ENCODE data around the gene NCEH1.
"Not testable (repeated sequence)": the region's sequence is repeated elsewhere in the genome, so short reads cannot be mapped to it uniquely, and the experiment has no call there.

The NCEH1 gene

DNA sequence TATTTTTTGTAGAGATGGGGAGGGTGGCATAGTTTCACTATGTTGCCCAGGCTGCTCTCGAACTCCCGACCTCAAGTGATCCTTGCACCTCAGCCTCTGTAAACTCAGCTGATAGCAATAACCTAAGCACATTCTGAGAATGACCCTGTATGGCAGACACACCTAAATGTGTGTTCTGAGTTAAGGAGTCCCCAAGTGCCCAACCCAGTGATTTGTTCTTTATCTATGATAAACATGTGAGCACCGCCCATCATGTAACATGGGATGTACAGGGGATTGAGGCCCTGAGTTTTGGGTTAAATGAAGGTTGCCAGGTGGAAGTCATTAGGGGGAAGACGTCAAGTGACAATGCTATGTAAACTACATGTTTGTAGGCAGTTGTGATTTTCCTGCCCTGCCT is 5.7 kb downstream of the NCEH1 start:
- no peak for DNase-seq

DNA sequence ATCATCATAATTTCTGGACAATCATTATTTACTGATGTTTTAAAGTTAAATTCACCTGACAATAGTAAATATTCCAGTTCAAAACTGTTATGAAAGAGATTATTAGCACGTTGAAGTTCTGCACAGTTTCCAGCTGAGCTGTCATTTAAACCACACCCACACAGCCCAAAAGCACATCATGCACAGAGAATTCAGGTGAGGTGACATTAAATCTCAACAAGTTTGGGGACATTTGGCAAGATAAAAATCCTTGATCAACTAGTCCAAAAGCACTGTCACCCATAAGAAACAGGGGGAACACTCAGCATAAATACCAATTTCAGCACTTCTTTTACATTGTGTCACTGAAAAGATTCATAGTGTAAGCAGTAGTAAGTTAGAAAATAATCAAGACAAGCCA is 6.9 kb downstream of the NCEH1 start:
- DNase-seq, result no peak

DNA sequence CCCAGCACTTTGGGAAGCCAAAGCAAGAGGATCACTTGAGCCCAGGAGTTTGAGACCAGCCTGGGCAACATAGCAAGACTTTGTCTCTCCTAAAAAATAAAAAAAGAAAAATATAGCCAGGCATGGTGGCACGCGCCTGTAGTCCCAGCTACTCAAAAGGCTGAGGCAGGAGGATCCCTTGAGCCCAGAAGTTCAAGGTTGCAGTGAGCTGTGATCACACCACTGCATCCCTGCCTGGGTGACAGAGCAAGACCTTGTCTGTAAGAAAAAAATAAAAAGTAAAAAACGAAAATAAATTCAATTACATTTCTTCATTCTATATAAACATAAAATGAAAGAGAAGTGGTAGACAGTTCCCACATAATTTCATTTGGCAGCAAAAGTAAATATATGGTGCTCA is 8.1 kb downstream of the NCEH1 start:
- not testable (repeated sequence) for DNase-seq

DNA sequence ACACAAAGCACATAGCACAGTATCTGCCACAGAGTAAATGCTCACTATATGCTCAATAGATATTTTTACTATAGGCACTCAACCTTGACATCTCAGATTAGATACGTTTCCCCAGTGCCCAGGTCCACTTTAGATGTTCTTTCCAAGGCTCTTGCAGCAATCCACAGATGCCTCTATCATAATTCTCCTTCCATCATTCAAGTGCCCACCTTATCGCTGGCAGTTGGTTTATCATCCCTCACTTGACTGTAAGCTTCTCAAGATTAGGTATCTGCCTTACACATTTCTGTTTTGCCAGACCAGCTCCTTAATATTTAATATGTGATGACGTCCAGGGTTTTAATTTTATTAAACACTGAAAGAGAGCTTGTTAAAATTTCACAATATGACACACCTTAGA is 8.6 kb downstream of the NCEH1 start:
- no peak for DNase-seq

DNA sequence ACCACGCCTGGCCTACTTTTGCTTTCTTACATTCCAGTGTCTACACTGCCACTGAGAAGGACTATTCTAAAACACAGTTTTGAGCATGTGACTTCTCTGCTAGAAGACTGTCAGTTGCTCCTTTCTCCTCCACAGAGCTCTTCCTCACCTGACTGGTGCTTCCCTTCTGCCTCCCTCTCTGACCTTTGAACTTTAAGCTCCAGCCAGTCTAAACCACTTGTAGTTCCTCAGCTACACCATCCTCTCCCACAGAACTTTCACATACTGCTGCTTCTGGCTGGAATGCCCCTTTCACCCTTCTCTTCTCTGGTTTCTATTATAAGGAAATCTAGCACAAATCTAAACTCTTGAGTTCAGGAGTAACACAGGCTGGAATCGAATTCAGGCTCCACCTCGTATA is 9.1 kb downstream of the NCEH1 start:
- DNase-seq, result no peak

DNA sequence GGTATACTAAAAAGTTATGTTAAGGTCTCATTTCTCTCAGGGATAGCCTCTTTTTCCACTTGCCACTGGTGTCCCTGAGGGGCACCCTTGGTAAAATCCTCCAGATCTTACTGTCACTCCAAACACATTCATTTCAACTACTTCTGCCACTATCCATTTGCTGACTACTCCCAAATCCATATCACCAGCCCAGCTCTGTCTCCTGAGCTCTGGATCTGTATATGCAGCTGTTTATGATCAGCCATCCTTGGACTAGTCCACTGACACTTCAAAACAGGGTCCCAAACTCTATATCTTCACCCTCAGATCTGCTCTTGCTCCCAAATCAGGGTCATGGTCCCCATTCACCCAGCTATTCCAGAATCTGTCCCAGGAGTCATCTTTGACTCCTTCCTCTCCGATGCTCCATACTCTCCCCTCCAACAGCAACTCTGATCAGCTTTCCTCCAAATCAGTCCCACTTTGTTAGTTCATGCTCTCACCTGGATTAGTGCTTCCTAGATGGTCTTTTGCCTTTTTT is 9.9 kb downstream of the NCEH1 start:
- DNase-seq, result no peak

DNA sequence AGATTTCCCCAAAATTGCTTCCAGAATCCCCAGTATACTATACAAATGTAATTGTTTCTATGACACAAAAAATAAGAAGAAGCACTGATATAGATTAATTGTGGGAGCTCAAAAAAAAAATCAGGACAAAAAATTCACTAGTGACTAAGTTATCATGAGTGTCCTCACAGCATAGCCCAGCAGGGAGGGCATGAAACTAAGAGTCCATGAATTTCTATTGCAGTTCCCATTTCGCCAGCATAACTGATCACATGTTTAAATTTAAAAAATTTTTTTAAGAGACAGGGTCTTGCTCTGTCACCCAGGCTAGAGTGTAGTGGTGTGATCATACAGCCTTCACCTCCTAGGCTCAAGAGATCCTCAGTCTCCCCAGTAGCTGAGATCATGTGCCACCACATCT is 10.6 kb downstream of the NCEH1 start:
- DNase-seq, result no peak

DNA sequence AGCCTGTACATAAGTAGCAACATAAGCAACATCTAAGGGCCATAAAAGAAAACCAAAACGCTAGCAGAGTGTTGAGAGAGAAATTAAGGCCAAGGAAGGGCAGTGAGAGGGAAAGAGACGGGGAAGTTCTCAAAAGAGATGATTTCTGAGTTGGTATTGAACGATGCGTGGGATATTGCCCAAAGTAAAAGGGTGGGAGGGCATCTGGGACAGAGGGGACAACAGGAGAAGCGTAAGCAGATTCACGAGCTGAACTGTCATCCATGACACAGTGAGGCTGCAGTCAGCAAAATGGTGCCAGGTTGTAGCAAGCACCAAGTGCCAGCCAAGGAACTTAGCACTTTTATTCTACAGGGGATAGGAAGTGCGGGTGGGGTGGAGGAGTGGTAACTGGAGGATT is 11.8 kb downstream of the NCEH1 start:
- no peak for DNase-seq

DNA sequence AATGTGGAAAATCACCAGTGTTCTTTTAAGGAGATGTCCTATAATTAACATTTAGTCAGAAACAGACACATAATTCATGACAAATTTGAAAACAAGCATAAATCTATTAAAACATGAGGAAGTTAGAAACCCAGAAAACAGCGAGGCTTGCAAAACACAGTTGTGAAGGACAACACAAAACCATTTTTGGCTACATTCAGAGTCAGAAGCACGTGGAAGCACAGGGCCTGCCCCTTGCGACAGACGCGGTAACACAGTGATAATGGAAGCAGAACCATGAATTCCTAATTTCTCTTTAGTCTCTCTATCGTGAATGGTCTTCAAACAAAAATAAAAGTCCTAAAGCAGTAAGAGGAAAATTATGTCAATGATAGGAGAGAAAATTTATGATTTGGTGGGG is 12.2 kb downstream of the NCEH1 start:
- no peak for DNase-seq

DNA sequence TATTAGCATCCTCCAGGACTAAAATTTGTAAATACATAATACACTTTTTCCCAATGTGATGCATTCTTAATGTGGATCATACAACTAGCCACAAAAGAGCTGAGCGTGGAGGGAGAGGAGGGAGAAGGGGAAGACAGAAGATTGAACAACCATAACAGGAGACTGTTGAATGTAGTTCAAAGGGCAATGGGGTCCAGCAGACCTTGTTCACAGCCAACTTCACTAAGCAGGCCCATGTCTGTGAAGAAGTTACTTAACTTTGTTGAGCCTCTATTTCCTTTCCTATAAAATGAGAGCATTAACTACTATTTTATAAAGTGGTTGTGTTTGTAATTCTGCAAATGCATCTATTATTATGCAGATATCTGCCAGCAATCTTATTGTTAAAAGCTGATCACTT is 13.3 kb downstream of the NCEH1 start:
- no peak for DNase-seq

DNA sequence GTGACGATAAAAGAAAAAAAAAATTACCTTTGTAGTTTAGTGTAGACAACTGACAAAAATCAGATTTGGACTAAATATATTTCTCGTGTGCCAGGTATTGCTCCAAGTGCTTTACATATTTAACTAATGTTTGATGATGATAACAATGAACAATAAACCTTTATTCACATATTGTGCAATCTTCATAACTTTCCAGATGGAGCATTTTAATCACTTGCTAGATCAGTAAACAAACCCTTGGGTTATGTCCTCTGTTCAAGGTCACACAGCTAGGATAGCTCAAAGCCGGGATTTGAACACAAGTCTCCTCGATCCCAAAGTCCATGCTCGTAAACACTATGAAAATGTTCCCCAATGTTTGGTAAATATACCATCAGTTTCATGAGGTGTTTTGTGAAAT is 14.5 kb downstream of the NCEH1 start:
- no peak for DNase-seq

DNA sequence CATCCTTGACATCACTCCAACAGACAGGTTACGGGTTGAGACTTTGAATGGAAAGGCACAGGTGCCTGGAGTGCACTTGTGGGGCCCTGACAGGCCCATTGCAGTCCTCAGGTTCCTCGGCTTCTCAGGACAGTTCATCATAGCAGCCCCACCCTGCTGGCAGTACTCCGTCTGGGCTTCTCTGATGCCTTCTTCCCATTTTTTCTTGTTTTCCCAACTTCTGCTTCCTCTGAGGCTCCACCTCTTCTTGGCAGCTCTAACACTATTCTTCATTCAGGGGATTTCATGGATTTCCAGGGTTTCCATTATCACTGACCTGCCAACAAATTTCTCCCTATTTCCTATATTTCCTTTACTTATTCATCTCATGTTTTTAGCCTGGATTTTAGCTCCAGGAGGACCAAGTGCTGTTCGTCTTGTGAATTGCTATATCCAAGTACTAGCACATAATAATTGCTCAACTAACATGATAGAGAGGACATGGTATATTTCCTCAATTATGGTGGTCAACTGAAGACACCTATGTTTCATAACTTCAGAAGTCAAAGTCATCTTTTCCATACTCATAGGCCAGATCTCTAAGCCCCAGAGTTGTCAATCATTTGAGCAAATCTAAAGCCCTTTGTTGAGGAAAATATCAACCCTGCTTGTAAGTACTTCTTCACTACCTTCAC is 16.2 kb downstream of the NCEH1 start:
- DNase-seq, result no peak

DNA sequence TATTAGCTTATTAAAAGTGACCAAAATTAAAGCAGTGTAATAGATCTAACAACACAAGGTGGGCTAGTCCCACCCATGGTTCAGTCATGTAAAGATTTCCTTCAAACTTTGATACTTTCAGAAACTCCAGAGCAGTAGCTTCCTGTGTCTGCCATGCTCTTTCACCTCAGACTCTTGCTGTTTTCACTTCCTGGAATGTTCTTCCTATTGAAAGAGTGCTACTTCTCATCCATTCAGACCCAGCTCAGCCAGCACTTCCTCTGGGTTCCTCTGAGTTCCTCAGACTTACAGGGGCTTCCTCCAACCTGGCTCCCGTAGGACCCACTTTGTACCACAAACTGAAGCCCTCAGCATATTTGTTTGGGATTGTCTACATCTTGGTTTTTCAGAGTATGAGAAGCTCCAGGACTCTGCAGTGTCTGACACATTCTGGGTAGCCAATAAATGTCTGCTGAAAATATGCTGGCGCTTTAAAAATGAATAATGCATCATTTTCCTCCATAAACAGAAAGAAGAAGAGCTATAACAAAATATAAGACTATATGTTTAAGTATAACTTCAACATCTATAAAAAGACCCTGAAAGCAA is 18.0 kb downstream of the NCEH1 start:
- DNase-seq, result no peak

DNA sequence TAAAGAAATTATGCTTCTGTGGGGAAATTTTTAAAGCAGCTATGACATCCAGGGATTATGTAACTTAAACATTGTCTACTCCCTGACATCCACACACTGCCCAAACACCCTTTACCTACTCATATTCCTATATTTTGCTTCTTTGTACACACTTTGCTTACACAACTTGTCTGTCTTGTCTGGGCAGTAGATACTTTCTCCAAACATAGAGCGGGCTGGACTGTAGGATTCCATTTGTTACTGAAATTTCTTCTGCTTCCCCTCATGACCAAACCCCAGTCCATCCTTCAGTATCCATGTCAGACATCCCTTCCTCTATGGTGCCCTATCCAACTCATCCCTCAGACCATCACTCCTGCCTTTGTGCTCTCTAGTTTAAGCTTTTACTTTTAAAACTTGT is 19.9 kb downstream of the NCEH1 start:
- no peak for DNase-seq

DNA sequence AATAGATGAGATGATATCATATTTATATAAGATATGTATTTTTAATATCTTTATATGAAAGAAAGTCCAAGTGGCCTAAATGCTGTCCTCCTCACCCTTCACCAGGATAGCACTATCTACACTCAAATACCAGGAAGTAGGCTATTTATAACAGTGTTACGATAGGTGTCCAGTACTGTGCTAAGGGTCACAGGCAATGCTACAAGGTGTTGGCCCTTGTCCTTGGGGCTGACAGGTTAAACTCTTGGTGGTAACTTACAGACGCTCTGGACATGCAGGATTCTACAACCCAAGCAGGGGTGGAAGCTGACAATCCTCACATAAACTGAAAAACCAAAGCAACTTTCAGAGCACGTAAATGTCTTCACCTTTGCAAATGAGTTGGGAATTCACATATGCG is 22.3 kb downstream of the NCEH1 start:
- no peak for DNase-seq

DNA sequence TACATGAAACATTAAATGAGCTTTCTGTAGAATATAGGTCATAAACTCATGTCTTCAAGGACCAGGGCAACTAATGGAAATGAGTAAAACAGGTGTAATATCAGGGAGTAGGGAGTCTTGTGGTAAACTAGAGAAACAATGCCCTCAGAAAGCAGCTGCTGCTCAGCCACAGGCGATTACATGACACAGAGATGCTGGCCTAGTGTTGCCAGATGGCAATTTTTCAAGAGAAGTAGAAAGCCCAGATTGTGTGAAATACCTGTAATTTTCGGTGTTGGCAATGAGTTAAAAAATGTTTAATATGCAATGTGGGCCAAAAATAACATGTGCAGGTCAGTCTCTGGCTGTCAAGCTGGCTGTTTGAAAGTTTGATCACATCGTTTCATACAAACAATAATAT is 23.4 kb downstream of the NCEH1 start:
- no peak for DNase-seq

DNA sequence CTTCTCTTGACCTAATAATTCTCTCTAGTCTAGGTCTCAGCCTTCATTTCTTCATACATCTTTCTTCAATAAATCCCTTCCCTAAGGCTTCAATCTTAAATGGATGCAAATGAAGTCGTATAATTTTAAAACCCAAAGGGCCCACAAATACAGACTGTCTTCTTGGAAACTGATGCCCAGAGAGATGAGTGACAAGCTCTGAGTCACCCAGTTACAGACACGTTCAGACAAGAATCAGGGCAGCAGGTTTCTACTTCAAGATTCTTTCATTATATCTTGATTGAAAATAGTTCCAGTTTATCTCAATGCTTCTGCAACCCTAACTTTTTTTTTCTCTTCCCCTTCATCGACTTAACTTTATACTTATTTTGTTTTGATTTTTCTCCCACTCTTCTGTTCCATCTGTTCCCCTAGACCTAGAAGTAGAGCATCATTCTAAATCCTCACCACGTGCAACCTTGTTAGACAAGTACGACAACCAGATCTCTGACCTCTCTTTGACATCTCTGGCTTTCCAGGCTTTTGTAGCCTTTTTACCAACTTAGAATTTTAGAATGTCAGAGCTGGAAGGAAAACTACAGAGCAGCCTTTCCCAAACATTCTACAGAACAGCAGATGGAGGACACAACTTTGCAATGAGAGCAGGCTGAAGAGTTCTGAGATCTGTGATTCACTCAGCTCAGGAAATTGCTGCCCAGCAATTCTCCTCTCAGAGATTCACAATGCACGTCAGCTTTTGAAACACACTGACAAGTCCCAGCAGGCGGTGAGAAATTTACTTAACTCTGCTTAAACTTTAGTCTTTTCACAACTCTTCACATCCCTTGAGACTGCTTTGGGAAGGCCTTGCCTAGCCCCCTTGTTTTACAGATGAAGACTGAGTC is 25.3 kb downstream of the NCEH1 start:
- no peak for DNase-seq

DNA sequence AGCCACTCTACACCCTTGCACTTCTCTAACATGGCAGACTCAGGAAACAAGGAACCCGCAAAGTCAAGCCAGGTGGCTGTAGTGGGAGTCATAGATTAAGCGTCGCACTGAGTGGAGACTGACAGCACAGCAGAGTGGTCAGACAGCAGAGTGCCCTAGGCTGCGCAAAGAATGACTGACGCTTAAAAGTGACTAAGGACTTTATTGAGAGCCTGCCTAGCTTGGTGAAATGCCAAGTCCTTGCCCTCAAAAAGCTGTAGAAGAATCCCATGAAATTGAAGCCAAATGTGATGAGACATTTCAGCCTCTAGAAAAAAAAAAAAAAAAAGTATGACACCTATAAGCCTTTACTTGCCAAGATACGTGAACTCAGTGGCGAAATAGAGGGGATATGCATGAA is 30.2 kb downstream of the NCEH1 start:
- DNase-seq, result no peak

DNA sequence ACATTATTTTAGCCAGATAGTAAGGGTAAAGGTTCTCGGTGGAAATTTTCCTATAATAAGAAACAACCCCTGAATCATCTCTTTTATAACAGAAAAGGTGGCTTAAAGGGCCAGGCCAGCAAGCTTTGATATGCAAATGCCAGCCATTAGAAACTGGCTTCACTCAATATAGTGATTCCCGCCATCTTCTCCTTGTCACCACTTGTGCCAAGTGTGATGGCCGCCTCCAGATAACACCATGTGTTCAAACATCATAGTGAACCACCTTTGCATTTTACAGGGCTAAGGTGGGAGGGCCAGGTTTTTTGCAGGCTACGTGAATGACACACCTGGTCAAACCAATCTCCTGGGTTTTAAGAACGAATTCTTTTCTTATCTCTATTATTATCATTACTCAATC is 31.3 kb downstream of the NCEH1 start:
- no peak for DNase-seq

DNA sequence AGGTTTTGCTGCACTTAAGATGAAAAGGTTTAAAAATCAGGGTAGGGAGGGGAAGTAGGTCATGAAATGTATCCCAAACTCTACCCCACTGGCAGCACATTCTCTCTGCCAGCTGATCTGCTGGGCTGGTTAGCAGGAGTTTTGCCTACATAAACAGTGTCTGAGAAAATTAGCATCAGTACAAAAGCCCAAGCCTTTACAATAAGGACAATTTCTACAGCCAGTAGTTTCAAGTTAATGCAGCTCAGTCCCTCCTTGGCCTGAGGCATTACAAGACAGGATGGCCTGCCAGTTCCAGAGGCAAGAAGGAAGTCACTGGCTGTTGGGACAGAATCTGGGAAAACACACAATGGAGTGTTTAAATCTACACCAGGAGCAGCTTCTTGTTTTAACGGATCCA is 32.8 kb downstream of the NCEH1 start:
- no peak for DNase-seq

DNA sequence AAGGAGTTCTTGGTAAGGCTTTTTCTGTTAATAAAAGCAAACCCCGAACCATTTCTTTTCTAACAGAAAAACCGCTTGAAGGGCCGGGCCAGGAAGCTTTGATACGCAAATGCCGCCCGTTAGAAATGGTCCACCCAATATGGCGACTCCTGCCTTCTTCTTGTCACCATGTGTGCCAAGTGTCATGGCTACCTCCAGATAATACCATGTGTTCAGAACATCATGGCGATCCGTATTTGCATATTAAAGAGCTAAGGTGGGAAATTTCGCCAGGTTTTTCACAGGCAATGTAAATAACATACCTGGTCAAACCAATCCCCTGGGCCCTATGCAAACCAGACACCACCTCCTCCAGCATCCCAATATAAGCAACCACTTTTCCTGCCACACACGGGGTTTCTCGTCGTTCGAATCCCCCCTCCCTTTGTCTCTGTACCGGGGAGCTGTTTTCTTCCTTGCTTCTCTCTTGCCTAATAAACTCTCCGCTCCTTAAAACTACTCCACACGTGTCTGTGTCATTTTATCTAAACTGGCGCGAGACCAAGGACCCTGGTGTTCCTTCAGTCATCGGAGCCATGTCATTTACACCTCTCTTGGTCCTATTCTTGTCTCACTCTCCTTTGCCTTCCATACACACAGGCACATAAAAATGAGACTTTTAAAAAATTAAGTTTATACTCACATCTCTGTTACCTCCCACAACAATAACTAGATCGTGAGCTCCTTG is 34.5 kb downstream of the NCEH1 start:
- no peak for DNase-seq

DNA sequence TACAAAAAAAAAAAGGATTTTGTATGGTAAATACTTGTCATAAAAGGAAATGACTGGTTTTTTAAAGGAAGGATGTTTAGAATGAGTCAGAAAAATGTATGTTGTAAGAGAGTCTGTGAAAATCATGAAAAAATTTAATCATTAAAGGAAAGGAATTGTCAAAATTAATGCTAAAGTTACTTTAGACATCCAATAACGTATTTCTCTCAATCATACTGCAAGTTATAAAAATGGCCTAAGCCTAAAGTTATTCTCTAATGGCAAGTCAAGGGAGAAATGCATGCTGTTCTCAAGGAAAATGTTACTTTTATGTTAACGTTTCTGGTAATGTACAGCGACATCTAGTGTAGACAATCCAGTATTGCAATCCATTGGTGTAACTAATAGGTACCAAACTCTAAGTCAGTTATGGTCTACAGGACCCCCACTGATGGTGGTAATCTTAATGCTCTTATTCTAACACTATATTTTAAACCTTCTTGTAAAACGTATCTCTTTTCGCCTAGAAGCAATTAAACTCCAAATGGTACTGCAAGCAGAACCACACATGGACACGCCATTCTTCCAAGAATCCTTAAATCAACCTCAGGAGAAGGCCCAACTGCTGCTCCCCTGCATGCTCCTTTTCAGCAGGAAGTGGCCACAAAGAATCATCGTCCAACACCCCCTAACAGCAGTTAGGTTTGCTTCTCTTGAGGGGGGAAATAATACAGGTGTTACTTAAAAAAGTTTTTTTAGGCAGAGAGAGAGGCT is 35.2 kb downstream of the NCEH1 start:
- no peak for DNase-seq
